GM23338 (cell line): ENCODE results near the gene TCF12. TPM values are rescaled to one million over a fixed set of nuclear protein-coding genes. Genes with fewer than 3 reads are reported as not detected.

Source experiments
- ATAC-seq: fragments of 200-7000 bp; cut with Tn5 transposase; 3 replicates; pipeline ENCODE4 v1.9.1; 2020
- DNase-seq: peaks from one replicate; pipeline ENCODE4 v3.0.0-alpha.2; 2015; ENCODE audit warnings: low spot score
- H2AFZ ChIP-seq: fragments of 200-600 bp; sonication (generic); 2 replicates; pipeline ENCODE4 v1.8.0; 2016; ENCODE audit warnings: antibody characterized with exemption, mild to moderate bottlenecking, moderate library complexity
- H3F3A ChIP-seq: fragments of 200-600 bp; sonication (generic); replicated peaks from 2 replicates; pipeline ENCODE4 v1.8.0; 2017; ENCODE audit warnings: antibody characterized with exemption, mixed run types, low read depth
- H3K27ac ChIP-seq: fragments of 200-600 bp; sonication (generic); 2 replicates; pipeline ENCODE4 v1.6.1; 2016; ENCODE audit warnings: low read depth
- H3K27me3 ChIP-seq: fragments of 200-600 bp; sonication (generic); 2 replicates; pipeline ENCODE4 v1.8.0; 2016; ENCODE audit warnings: mild to moderate bottlenecking, mixed run types, moderate library complexity; ENCODE audit not compliant: insufficient read depth
- H3K36me3 ChIP-seq: fragments of 200-600 bp; sonication (generic); 2 replicates; pipeline ENCODE4 v1.8.0; 2016; ENCODE audit warnings: mild to moderate bottlenecking; ENCODE audit not compliant: insufficient read depth
- H3K4me1 ChIP-seq: fragments of 200-600 bp; sonication (generic); 2 replicates; pipeline ENCODE4 v1.8.0; 2016; ENCODE audit warnings: mild to moderate bottlenecking, moderate library complexity; ENCODE audit not compliant: insufficient read depth
- H3K4me2 ChIP-seq: fragments of 200-600 bp; sonication (generic); 2 replicates; pipeline ENCODE4 v1.7.1; 2017; ENCODE audit warnings: mixed run types
- H3K4me3 ChIP-seq: fragments of 200-600 bp; sonication (generic); 2 replicates; pipeline ENCODE4 v1.6.1; 2016; ENCODE audit warnings: mixed run types
- H3K79me2 ChIP-seq: fragments of 200-600 bp; sonication (generic); replicated peaks from 2 replicates; pipeline ENCODE4 v1.8.0; 2017; ENCODE audit warnings: mild to moderate bottlenecking; ENCODE audit not compliant: insufficient read depth
- H3K9me2 ChIP-seq: fragments of 200-600 bp; sonication (generic); 2 replicates; pipeline ENCODE4 v1.8.0; 2017; ENCODE audit not compliant: insufficient read depth
- H4K20me1 ChIP-seq: fragments of 200-600 bp; sonication (generic); replicated peaks from 2 replicates; pipeline ENCODE4 v1.8.0; 2017; ENCODE audit warnings: mild to moderate bottlenecking; ENCODE audit not compliant: insufficient read depth
- H3K27ac Mint-ChIP-seq: 2 replicates; pipeline ENCODE4 v1.8.0; 2020; ENCODE audit warnings: inconsistent platforms, mild to moderate bottlenecking, moderate library complexity, mixed read lengths
- H3K27me3 Mint-ChIP-seq: 3 replicates; pipeline ENCODE4 v1.8.0; 2022; ENCODE audit warnings: low read depth, mild to moderate bottlenecking, moderate library complexity, mixed read lengths, inconsistent platforms; ENCODE audit not compliant: insufficient read depth, poor library complexity
- H3K36me3 Mint-ChIP-seq: 3 replicates; pipeline ENCODE4 v1.8.0; 2021; ENCODE audit warnings: low read depth, mild to moderate bottlenecking, inconsistent platforms, moderate library complexity, mixed read lengths
- H3K4me1 Mint-ChIP-seq: 3 replicates; pipeline ENCODE4 v1.8.0; 2020; ENCODE audit warnings: mild to moderate bottlenecking, inconsistent platforms, mixed read lengths
- H3K4me3 Mint-ChIP-seq: 3 replicates; pipeline ENCODE4 v1.8.0; 2021; ENCODE audit warnings: moderate library complexity, mild to moderate bottlenecking, inconsistent platforms, mixed read lengths
- H3K9me3 Mint-ChIP-seq: 3 replicates; pipeline ENCODE4 v1.8.0; 2020; ENCODE audit warnings: moderate library complexity, mild to moderate bottlenecking, inconsistent platforms, mixed read lengths
- CREB1 ChIP-seq: fragments of 250-450 bp; sonication (Bioruptor Pico); IDR thresholded peaks from 2 replicates; pipeline ENCODE4 v1.5.0; 2020; ENCODE audit warnings: low read depth, mild to moderate bottlenecking, moderate library complexity
- EZH2 ChIP-seq: fragments of 200-600 bp; sonication (generic); IDR thresholded peaks from one replicate; pipeline ENCODE4 v1.8.0; 2017; ENCODE audit warnings: antibody characterized with exemption, mild to moderate bottlenecking, low read depth; ENCODE audit not compliant: unreplicated experiment
- JUNB ChIP-seq: IDR thresholded peaks from one replicate; pipeline ENCODE4 v1.6.1; 2016; ENCODE audit warnings: antibody characterized with exemption; ENCODE audit not compliant: unreplicated experiment
- NANOG ChIP-seq: IDR thresholded peaks from 2 replicates; pipeline ENCODE4 v1.6.1; 2016; ENCODE audit warnings: antibody characterized with exemption, borderline replicate concordance
- POLR2AphosphoS5 ChIP-seq: IDR thresholded peaks from 2 replicates; pipeline ENCODE4 v1.6.1; 2016; ENCODE audit warnings: antibody characterized with exemption, low read depth
- STAT1 ChIP-seq: IDR thresholded peaks from one replicate; pipeline ENCODE4 v1.6.1; 2016; ENCODE audit warnings: antibody characterized with exemption; ENCODE audit not compliant: unreplicated experiment
- ZNF114 ChIP-seq: fragments of 250-450 bp; sonication (Bioruptor Pico); IDR thresholded peaks from 2 replicates; pipeline ENCODE4 v1.5.0; 2020; ENCODE audit warnings: mild to moderate bottlenecking, moderate library complexity
- ZNF331 ChIP-seq: fragments of 250-450 bp; sonication (Bioruptor Pico); IDR thresholded peaks from 2 replicates; pipeline ENCODE4 v1.5.0; 2020; ENCODE audit warnings: low read depth, mild to moderate bottlenecking, moderate library complexity
- polyA plus RNA-seq: library from polyadenylated mRNA; unstranded; fragments of >200 nt; fragmentation: Nextera tagmentation; extraction: Ambion mirVana; gene quantifications from 2 replicates; pipeline ENCODE4 v1.2.1, GENCODE V29; 2016
- total RNA-seq: library from RNA; depleted of rRNA; stranded (reverse); fragments of >200 nt; shearing (Covaris generic); gene quantifications from 2 replicates; pipeline ENCODE4 v1.2.3, GENCODE V29; 2014
- TF ChIP-seq, protein P1 (sequence below): IDR thresholded peaks from 2 replicates; pipeline ENCODE4 v1.6.1; 2016; ENCODE audit warnings: antibody characterized with exemption
- TF ChIP-seq, protein P2 (sequence below): IDR thresholded peaks from one replicate; pipeline ENCODE4 v1.6.1; 2018; ENCODE audit warnings: antibody characterized with exemption; ENCODE audit not compliant: unreplicated experiment
- TF ChIP-seq, protein P3 (sequence below): fragments of 250-450 bp; sonication (Bioruptor Pico); IDR thresholded peaks from 2 replicates; pipeline ENCODE4 v1.5.0; 2020; ENCODE audit warnings: mild to moderate bottlenecking, moderate library complexity
- TF ChIP-seq, protein P4 (sequence below), 2 experiments: fragments of 200-600 bp in 1 of 2; sonication (generic) in 1 of 2; conservative IDR thresholded peaks; 2 replicates each; pipeline versions ENCODE4 v1.5.1 to v1.6.1; 2016 to 2017; ENCODE audit warnings: antibody characterized with exemption in 2 of 2, low read depth in 2 of 2, mild to moderate bottlenecking in 2 of 2, moderate library complexity in 1 of 2

The TCF12 gene
- total and polyA plus RNA-seq, 2 experiments from 2014 or later: 27.6 to 104 TPM

DNA sequence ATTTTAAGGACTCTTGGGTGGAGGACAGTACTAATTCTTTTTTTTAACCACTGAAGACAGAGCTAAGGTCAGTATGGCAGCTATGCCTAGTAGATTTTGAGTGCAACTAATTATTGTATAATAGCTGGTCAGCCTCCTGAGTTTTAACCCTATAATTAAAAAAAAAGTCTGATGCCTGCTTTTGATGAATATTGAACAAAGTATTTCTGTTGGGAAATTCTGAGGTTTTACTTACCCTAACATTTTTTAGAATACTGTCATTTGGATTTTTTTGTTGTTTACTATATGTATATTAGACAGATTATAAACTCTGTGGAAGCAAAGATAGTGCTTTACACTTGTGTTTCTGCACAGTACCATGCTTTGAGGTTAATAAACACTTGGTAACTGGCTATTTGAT is 20.8 kb downstream of the TCF12 start (continued):
- TF ChIP-seq, protein P1, sequence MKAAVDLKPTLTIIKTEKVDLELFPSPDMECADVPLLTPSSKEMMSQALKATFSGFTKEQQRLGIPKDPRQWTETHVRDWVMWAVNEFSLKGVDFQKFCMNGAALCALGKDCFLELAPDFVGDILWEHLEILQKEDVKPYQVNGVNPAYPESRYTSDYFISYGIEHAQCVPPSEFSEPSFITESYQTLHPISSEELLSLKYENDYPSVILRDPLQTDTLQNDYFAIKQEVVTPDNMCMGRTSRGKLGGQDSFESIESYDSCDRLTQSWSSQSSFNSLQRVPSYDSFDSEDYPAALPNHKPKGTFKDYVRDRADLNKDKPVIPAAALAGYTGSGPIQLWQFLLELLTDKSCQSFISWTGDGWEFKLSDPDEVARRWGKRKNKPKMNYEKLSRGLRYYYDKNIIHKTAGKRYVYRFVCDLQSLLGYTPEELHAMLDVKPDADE: no peak
- TF ChIP-seq ZNF331: no peak

DNA sequence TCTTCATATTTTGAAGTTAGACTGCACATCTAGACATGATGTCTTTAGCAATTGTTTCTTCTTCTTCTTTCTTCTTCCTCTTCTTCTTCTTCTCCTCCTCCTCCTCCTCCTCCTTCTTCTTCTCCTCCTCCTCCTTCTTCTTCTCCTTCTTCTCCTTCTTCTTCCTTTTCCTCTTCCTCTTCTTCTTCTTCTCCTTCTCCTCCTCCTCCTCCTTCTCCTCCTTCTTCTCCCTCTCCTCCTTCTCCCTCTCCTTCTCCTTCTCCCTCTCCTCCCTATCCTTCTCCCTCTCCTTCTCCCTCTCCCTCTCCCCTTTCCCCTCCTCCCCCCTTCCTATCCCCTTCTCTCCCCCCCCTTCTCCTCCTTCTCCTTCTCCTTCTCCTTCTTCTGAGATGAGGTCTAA is 21.9 kb downstream of the TCF12 start:
- Histone ChIP-seq H3F3A (no peaks in the 10 kb centered on the region), H3K36me3 (0 out of 2 replicates have a peak, but pooled peaks cover 3% of the 10 kb centered on the region), H3K79me2 (peaks cover 100% of the 10 kb centered on the region), H2AFZ (no peak overlapping the region), H3K4me2 (no peak overlapping the region), H4K20me1 (peaks cover 33% of the 10 kb centered on the region; the same call in 1 of the 2 replicates), H3K4me1 (peaks cover 17% of the 10 kb centered on the region), H3K4me3 (no peak overlapping the region), H3K27me3 (no peaks in the 10 kb centered on the region), H3K27ac (no peak overlapping the region), H3K9me2 (no peaks in the 10 kb centered on the region)
- no peak overlapping the region for H3K27ac Mint-ChIP-seq
- no peak for ATAC-seq
- H3K9me3 Mint-ChIP-seq: no peaks in the 10 kb centered on the region
- H3K4me1 Mint-ChIP-seq: peaks cover 29% of the 10 kb centered on the region
- peaks cover 25% of the 10 kb centered on the region; the same call in 2 of the 3 replicates for H3K36me3 Mint-ChIP-seq
- H3K27me3 Mint-ChIP-seq: no peaks in the 10 kb centered on the region
- H3K4me3 Mint-ChIP-seq: no peak overlapping the region
- no peak for DNase-seq
- TF ChIP-seq, protein P1: no peak
- TF ChIP-seq JUNB (no peak), POLR2AphosphoS5 (no peak), NANOG (no peak), ZNF331 (no peak), CREB1 (CRISPR knock-in tag) (no peak), STAT1 (no peak), ZNF114 (no peak), EZH2 (no peak)
- TF ChIP-seq, protein P2, sequence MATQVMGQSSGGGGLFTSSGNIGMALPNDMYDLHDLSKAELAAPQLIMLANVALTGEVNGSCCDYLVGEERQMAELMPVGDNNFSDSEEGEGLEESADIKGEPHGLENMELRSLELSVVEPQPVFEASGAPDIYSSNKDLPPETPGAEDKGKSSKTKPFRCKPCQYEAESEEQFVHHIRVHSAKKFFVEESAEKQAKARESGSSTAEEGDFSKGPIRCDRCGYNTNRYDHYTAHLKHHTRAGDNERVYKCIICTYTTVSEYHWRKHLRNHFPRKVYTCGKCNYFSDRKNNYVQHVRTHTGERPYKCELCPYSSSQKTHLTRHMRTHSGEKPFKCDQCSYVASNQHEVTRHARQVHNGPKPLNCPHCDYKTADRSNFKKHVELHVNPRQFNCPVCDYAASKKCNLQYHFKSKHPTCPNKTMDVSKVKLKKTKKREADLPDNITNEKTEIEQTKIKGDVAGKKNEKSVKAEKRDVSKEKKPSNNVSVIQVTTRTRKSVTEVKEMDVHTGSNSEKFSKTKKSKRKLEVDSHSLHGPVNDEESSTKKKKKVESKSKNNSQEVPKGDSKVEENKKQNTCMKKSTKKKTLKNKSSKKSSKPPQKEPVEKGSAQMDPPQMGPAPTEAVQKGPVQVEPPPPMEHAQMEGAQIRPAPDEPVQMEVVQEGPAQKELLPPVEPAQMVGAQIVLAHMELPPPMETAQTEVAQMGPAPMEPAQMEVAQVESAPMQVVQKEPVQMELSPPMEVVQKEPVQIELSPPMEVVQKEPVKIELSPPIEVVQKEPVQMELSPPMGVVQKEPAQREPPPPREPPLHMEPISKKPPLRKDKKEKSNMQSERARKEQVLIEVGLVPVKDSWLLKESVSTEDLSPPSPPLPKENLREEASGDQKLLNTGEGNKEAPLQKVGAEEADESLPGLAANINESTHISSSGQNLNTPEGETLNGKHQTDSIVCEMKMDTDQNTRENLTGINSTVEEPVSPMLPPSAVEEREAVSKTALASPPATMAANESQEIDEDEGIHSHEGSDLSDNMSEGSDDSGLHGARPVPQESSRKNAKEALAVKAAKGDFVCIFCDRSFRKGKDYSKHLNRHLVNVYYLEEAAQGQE: no peak
- TF ChIP-seq, protein P3, sequence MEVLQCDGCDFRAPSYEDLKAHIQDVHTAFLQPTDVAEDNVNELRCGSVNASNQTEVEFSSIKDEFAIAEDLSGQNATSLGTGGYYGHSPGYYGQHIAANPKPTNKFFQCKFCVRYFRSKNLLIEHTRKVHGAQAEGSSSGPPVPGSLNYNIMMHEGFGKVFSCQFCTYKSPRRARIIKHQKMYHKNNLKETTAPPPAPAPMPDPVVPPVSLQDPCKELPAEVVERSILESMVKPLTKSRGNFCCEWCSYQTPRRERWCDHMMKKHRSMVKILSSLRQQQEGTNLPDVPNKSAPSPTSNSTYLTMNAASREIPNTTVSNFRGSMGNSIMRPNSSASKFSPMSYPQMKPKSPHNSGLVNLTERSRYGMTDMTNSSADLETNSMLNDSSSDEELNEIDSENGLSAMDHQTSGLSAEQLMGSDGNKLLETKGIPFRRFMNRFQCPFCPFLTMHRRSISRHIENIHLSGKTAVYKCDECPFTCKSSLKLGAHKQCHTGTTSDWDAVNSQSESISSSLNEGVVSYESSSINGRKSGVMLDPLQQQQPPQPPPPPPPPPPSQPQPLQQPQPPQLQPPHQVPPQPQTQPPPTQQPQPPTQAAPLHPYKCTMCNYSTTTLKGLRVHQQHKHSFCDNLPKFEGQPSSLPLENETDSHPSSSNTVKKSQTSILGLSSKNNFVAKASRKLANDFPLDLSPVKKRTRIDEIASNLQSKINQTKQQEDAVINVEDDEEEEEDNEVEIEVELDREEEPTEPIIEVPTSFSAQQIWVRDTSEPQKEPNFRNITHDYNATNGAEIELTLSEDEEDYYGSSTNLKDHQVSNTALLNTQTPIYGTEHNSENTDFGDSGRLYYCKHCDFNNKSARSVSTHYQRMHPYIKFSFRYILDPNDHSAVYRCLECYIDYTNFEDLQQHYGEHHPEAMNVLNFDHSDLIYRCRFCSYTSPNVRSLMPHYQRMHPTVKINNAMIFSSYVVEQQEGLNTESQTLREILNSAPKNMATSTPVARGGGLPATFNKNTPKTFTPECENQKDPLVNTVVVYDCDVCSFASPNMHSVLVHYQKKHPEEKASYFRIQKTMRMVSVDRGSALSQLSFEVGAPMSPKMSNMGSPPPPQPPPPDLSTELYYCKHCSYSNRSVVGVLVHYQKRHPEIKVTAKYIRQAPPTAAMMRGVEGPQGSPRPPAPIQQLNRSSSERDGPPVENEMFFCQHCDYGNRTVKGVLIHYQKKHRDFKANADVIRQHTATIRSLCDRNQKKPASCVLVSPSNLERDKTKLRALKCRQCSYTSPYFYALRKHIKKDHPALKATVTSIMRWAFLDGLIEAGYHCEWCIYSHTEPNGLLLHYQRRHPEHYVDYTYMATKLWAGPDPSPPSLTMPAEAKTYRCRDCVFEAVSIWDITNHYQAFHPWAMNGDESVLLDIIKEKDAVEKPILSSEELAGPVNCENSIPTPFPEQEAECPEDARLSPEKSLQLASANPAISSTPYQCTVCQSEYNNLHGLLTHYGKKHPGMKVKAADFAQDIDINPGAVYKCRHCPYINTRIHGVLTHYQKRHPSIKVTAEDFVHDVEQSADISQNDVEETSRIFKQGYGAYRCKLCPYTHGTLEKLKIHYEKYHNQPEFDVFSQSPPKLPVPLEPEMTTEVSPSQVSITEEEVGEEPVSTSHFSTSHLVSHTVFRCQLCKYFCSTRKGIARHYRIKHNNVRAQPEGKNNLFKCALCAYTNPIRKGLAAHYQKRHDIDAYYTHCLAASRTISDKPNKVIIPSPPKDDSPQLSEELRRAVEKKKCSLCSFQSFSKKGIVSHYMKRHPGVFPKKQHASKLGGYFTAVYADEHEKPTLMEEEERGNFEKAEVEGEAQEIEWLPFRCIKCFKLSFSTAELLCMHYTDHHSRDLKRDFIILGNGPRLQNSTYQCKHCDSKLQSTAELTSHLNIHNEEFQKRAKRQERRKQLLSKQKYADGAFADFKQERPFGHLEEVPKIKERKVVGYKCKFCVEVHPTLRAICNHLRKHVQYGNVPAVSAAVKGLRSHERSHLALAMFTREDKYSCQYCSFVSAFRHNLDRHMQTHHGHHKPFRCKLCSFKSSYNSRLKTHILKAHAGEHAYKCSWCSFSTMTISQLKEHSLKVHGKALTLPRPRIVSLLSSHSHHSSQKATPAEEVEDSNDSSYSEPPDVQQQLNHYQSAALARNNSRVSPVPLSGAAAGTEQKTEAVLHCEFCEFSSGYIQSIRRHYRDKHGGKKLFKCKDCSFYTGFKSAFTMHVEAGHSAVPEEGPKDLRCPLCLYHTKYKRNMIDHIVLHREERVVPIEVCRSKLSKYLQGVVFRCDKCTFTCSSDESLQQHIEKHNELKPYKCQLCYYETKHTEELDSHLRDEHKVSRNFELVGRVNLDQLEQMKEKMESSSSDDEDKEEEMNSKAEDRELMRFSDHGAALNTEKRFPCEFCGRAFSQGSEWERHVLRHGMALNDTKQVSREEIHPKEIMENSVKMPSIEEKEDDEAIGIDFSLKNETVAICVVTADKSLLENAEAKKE (CRISPR knock-in tag): no peak
- TF ChIP-seq, protein P4, sequence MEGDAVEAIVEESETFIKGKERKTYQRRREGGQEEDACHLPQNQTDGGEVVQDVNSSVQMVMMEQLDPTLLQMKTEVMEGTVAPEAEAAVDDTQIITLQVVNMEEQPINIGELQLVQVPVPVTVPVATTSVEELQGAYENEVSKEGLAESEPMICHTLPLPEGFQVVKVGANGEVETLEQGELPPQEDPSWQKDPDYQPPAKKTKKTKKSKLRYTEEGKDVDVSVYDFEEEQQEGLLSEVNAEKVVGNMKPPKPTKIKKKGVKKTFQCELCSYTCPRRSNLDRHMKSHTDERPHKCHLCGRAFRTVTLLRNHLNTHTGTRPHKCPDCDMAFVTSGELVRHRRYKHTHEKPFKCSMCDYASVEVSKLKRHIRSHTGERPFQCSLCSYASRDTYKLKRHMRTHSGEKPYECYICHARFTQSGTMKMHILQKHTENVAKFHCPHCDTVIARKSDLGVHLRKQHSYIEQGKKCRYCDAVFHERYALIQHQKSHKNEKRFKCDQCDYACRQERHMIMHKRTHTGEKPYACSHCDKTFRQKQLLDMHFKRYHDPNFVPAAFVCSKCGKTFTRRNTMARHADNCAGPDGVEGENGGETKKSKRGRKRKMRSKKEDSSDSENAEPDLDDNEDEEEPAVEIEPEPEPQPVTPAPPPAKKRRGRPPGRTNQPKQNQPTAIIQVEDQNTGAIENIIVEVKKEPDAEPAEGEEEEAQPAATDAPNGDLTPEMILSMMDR (conservative IDR thresholded peaks at IDR 0.05; ENCODE audit: low read depth in 2 of 2): no peak
